Left ventricle myocardium inferior (tissue), 1 donor: Measurements from ENCODE around the gene ZNG1F. TPM values are rescaled to one million over a fixed set of nuclear protein-coding genes. Genes with fewer than 3 reads are reported as not detected.
"Not testable (repeated sequence)": the region's sequence is repeated elsewhere in the genome, so short reads cannot be mapped to it uniquely, and the experiment has no call there.

Source experiments
- DNase-seq: peaks from one replicate; pipeline ENCODE4 v3.0.0-alpha.2; 2020
- H3K27ac ChIP-seq: fragments of 200-600 bp; replicated peaks from 2 replicates; pipeline ENCODE4 v1.8.0; 2021
- H3K27me3 ChIP-seq: fragments of 200-600 bp; 2 replicates; pipeline ENCODE4 v1.8.0; 2021; ENCODE audit warnings: low read depth
- H3K36me3 ChIP-seq: fragments of 200-600 bp; 2 replicates; pipeline ENCODE4 v1.8.0; 2021
- H3K4me1 ChIP-seq: fragments of 200-600 bp; 2 replicates; pipeline ENCODE4 v1.8.0; 2021
- H3K4me3 ChIP-seq: fragments of 200-600 bp; 2 replicates; pipeline ENCODE4 v1.8.0; 2021; ENCODE audit warnings: mild to moderate bottlenecking, moderate library complexity
- H3K9me3 ChIP-seq: fragments of 200-600 bp; replicated peaks from 2 replicates; pipeline ENCODE4 v1.8.0; 2021
- intact Hi-C: fragments of 100-400 bp; cut with micrococcal nuclease; formaldehyde crosslinking; loops from one replicate; pipeline ENCODE4 v1.11.0; 2022
- total RNA-seq: library from RNA; stranded (reverse); fragmentation: NEBNext Ultra II Directional; extraction: Animal tissue kit (Norgen Biotek cat#: 25700); gene quantifications from one replicate; pipeline ENCODE4 v1.2.1, GENCODE V29; 2021
- donor health status: DM: no; HTN: yes; CAD: no; lungs with severe emphysema.

Gene ZNG1F
- total RNA-seq, 1 donor from 2014 or later: 1.9 TPM

DNA sequence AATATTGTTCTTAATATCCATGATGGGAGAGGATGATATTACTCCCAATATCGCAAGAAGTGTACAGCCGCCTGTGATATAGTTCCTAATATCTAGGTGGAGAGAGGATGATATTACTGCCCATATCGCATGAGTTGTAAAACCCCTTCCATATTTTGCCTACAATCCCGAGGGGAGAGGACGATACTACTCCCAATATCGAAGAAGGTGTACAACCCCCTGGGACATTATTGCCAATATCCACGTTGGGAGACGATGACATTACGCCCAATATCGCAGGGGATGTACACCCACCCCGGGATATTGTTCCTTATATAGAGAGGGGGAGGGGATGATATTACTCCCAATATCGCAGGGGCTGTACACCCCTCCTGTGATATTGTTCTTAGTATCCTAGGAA, 77.7 kb downstream of the ZNG1F start:
- H3K4me1 ChIP-seq, intact Hi-C loops, H3K9me3 ChIP-seq, H3K27ac ChIP-seq, H3K4me3 ChIP-seq, DNase-seq, H3K36me3 ChIP-seq: not testable (repeated sequence)
- peaks cover 33% of the 10 kb centered on the region for H3K27me3 ChIP-seq

DNA sequence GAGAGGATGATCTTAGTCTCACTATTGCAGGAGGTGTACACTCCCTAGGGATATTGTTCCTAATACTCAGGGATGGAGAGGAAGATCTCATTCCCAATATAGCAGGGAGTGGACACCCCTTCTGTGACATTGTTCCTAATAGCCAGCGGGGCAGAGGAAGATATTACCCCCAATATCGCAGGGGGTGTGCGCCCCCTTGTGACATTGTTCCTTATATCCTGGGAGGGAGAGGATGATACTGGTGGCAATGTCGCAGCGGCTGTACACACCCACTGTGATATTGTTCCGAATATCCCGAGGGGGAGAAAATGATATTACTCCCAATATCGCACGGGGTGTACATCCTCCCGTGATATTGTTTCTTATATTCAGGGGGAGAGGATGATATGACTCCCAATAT, 78.2 kb downstream of the ZNG1F start:
- peaks cover 33% of the 10 kb centered on the region for H3K27me3 ChIP-seq
- H3K27ac ChIP-seq, DNase-seq, H3K36me3 ChIP-seq, H3K4me1 ChIP-seq, H3K4me3 ChIP-seq, intact Hi-C loops, H3K9me3 ChIP-seq: not testable (repeated sequence)

- H3K27ac ChIP-seq, H3K9me3 ChIP-seq, H3K36me3 ChIP-seq, DNase-seq, intact Hi-C loops, H3K4me3 ChIP-seq, H3K4me1 ChIP-seq: not testable (repeated sequence)
- peaks cover 39% of the 10 kb centered on the region for H3K27me3 ChIP-seq
Observed at GRCh38 chr9:41109253-41109652, 79.9 kb downstream of the ZNG1F start.

DNA sequence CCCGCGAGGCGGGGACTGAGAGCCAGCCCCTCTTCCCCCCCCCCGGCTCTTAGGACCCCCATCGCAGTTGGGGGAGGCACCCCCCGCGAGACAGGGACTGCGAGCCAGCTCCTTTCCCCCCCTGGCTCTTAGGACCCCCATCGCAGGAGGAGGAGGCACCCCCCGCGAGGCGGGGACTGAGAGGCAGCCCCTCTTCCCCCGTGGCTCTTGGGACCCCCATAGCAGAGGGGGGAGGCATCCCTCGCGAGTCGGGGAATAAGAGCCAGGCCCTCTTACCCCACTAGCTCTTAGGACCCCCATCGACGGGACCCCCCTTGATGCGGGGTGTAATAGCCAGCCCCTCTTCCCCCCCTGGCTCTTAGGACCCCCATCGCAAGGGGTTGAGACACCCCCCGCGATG, 80.3 kb downstream of the ZNG1F start:
- H3K36me3 ChIP-seq, H3K27ac ChIP-seq, H3K4me3 ChIP-seq, H3K9me3 ChIP-seq, DNase-seq, H3K4me1 ChIP-seq, intact Hi-C loops: not testable (repeated sequence)
- H3K27me3 ChIP-seq: peaks cover 39% of the 10 kb centered on the region

DNA sequence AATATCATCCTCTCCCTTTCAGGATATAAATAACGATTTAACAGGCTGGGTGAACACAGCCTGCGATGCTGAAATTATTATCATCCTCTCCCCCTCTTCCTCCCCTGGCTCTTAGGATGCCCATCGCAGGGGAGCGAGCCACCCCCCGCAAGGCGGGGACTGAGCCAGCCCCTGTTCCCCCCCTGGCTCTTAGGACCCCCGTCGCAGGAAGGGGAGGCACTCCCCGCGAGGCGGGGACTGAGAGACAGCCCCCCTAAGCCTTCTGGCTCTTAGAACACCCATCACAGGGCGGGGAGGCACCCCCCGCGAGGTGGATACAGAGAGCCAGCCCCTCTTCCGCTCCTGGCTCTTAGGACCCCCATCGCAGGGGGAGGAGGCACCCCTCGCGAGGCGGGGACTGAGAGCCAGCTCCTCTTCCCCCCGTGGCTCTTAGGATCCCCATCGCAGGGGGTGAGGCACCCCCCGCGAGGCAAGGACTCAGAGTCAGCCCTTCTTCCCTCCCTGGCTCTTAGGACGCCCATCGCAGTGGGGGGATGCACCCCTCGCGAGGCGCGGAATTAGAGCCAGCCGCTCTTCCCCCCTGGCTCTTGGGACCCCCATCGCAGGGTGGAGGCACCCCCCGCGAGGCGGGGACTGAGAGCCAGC, 82.5 kb downstream of the ZNG1F start:
- H3K27me3 ChIP-seq: peaks cover 39% of the 10 kb centered on the region
- H3K4me3 ChIP-seq, H3K36me3 ChIP-seq, H3K9me3 ChIP-seq, DNase-seq, H3K4me1 ChIP-seq, intact Hi-C loops, H3K27ac ChIP-seq: not testable (repeated sequence)

DNA sequence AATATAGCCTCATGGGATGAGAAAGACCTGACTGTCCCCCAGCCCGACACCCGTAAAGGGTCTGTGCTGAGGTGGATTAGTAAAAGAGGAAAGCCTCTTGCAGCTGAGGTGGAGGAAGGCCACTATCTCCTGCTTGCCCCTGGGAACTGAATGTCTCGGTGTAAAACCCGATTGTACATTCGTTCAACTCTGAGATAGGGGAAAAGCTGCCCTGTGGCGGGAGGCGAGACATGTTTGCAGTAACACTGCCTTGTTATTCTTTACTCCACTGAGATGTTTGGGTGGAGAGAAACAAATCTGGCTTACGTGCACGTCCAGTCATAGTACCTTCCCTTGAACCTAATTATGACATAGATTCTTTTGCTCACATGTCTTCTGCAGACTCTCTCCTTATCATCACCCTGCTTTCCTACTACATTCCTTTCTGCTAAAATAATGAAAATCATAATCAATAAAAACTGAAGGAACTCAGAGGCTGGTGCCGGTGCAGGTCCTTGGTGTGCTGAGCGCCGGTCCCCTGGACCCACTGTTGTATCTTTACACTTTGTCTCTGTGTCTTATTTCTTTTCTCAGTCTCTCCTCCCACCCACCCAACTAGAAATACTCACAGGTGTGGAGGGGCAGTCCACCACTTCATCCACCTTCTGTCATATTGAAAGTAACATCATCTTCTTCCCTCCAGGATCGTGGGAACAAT, 83.4 kb downstream of the ZNG1F start:
- H3K4me3 ChIP-seq, intact Hi-C loops, H3K4me1 ChIP-seq, H3K27ac ChIP-seq, H3K9me3 ChIP-seq, H3K36me3 ChIP-seq, DNase-seq: not testable (repeated sequence)
- peaks cover 38% of the 10 kb centered on the region for H3K27me3 ChIP-seq

DNA sequence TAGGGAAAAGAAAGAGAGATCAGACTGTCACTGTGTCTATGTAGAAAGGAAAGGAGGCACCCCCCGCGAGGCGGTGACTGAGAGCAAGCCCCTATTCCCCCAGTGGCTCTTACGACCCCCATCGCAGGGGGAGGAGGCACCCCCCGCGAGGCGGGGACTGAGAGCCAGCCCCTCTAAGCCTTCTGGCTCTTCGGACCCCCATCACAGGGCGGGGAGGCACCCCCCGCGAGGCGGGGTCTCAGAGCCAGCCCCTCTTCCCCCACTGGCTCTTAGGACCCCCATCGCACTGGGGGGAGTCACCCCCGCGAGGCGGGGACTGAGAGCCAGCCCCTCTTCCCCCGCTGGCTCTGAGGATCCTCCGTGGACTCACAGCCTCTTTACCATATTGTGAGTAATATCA, 84.6 kb downstream of the ZNG1F start:
- intact Hi-C loops, H3K9me3 ChIP-seq, H3K36me3 ChIP-seq, H3K4me3 ChIP-seq, H3K4me1 ChIP-seq, H3K27ac ChIP-seq, DNase-seq: not testable (repeated sequence)
- H3K27me3 ChIP-seq: peaks cover 34% of the 10 kb centered on the region

- intact Hi-C loops, H3K4me1 ChIP-seq, H3K27ac ChIP-seq, DNase-seq, H3K36me3 ChIP-seq, H3K4me3 ChIP-seq, H3K9me3 ChIP-seq: not testable (repeated sequence)
- H3K27me3 ChIP-seq: peaks cover 14% of the 10 kb centered on the region
Observed at GRCh38 chr9:41100508-41100907, 88.6 kb downstream of the ZNG1F start.

DNA sequence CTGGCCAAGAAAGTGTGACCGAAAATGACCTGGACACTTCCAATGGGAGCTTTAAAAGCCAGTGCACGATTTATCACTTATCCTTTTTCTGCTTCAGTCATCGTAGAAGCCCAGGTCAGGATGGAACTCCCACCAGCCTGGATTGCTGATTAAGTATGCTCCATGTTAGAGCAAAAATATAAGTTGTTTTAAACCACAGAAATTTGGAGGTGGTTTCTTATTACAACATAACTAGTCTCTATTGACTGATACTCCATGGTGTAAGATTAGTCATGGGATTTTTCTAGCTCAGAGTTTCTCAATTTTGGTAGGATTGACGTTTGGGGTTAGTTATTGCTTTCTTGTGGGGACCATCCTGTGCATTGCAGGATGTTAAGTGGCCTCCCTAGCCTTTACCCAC, 90.4 kb downstream of the ZNG1F start:
- H3K4me1 ChIP-seq, H3K27me3 ChIP-seq, H3K4me3 ChIP-seq, H3K27ac ChIP-seq, intact Hi-C loops, DNase-seq, H3K9me3 ChIP-seq, H3K36me3 ChIP-seq: not testable (repeated sequence)

- H3K27ac ChIP-seq, H3K4me1 ChIP-seq, H3K36me3 ChIP-seq, H3K9me3 ChIP-seq, H3K4me3 ChIP-seq, H3K27me3 ChIP-seq, intact Hi-C loops, DNase-seq: not testable (repeated sequence)
Observed at GRCh38 chr9:41095060-41095459, 94.1 kb downstream of the ZNG1F start.

- intact Hi-C loops, H3K27ac ChIP-seq, H3K4me3 ChIP-seq, H3K27me3 ChIP-seq, H3K9me3 ChIP-seq, H3K36me3 ChIP-seq, DNase-seq, H3K4me1 ChIP-seq: not testable (repeated sequence)
Observed at GRCh38 chr9:41094010-41094773, 94.9 kb downstream of the ZNG1F start.

DNA sequence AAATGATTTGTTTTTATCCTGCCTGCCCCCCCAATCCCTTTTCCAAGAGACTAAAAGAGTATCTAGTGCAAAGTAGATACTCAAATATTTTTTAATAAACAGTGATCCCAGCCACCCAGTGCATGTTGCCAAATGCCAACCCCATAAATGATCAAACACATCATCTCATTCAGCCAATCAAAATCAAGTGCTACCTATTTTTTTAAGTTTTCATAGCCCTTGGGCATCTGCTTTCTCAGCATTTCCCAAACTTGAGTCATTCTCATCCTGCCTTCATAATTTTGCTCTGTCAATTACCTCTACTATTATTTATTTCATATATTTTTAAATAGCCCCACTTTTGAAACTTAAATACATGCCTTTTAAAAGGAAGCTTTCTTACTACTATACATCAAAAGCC, 98.2 kb downstream of the ZNG1F start:
- H3K27ac ChIP-seq, H3K4me3 ChIP-seq, H3K4me1 ChIP-seq, H3K9me3 ChIP-seq, H3K36me3 ChIP-seq, intact Hi-C loops, DNase-seq: not testable (repeated sequence)
- peaks cover 11% of the 10 kb centered on the region for H3K27me3 ChIP-seq

DNA sequence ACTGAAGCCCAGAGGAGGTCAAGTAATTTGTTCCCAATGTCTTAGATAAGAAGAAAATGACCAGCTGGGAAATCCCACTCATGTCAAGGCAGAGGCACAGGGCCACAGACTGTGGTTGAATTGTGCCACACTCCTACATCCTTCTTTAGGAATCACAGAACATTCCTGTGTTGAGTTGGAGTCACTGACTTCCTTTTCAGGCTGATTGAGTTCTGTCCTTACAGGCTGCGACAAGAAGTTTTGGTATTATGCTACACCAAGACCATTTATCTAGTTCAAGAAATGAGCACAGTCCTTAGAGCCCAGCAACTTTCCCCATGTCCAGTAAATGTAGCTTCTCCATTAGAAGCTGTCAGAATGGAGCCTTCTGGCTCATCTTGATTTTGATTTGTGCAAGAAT, 98.7 kb downstream of the ZNG1F start:
- H3K4me1 ChIP-seq, intact Hi-C loops, H3K9me3 ChIP-seq, H3K27ac ChIP-seq, H3K4me3 ChIP-seq, H3K36me3 ChIP-seq, DNase-seq: not testable (repeated sequence)
- H3K27me3 ChIP-seq: peaks cover 14% of the 10 kb centered on the region
